Neural crest cell (in vitro differentiated cells): ENCODE measurements around the gene PLTP. TPM values are rescaled to one million over a fixed set of nuclear protein-coding genes. Genes with fewer than 3 reads are reported as not detected.

Experiments used
- DNase-seq: peaks from one replicate; pipeline ENCODE4 v3.0.0; 2021; ENCODE audit warnings: low read depth, mixed read lengths, low spot score
- H3K27ac Mint-ChIP-seq: one replicate; pipeline ENCODE4 v1.8.0; 2021; ENCODE audit warnings: mild to moderate bottlenecking, mixed read lengths; ENCODE audit not compliant: unreplicated experiment
- H3K27me3 Mint-ChIP-seq: 2 replicates; pipeline ENCODE4 v1.8.0; 2021; ENCODE audit warnings: low read depth, mild to moderate bottlenecking, mixed read lengths
- H3K36me3 Mint-ChIP-seq: 2 replicates; pipeline ENCODE4 v1.8.0; 2021; ENCODE audit warnings: low read depth, mild to moderate bottlenecking, mixed read lengths
- H3K4me1 Mint-ChIP-seq: 2 replicates; pipeline ENCODE4 v1.8.0; 2021; ENCODE audit warnings: mixed read lengths
- H3K4me3 Mint-ChIP-seq: one replicate; pipeline ENCODE4 v1.8.0; 2021; ENCODE audit warnings: mild to moderate bottlenecking, mixed read lengths
- H3K9me3 Mint-ChIP-seq: 2 replicates; pipeline ENCODE4 v1.8.0; 2021; ENCODE audit warnings: mixed read lengths
- CTCF ChIP-seq: fragments of 200-600 bp; sonication (generic); conservative IDR thresholded peaks from 2 replicates; pipeline ENCODE4 v1.5.0; 2021; ENCODE audit warnings: antibody characterized with exemption, mild to moderate bottlenecking
- total RNA-seq: library from RNA; stranded (reverse); gene quantifications from 2 replicates; pipeline ENCODE4 v1.2.1, GENCODE V29; 2021

Gene PLTP
- total RNA-seq, 1 donor from 2014 or later = 61.0 TPM

DNA sequence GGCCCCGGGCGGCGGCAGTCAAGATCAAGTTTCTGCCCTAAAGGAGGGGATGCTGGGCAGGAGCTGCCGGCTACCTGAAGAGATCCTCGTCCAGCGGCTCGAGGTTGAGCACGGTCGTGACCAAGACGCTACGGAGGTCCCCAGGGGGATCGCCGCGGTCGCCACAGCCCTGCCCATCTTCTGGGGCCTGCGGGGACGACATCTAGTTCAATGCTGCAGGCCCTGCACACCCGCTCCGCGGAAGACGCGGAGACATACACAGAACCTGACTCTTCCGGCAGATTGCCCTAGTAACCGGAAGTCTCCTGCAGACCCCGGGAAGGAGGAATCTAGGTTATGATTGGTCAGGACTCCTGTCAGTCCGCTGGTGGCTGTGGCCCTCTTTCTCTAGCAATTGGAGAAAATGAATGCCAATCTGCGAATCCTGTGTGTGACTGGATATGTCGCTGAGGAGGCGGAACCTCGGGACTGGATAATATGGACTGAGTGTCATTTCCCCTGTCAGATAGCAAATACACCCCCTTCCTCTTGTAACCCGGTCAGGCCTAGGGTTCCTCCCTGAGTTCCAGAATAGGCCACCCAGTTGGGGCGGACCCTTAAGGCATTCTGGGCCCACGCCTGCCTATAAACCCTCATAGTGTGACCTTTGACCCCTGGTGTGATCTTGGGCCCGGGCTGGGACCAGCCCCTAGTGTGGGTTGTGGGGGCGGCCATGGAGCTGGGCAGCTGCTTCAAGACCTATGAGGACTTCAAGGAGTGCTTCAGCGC is 54.7 kb downstream of the PLTP start, which contains the start of the genes ACOT8 and ZSWIM3:
Gene ACOT8 (minus strand): TSS at position 279 of the 768 bp plus-strand sequence. CDS start 77 bp downstream, at position 202.
Gene ZSWIM3 (plus strand): TSS at position 501 of the 768 bp plus-strand sequence. CDS start 212 bp downstream, at position 713.
- Mint-ChIP-seq H3K9me3 (no peaks in the 10 kb centered on the region), H3K27me3 (no peaks in the 10 kb centered on the region), H3K27ac (peak within 1 kb of the TSS; percentile 70), H3K36me3 (no peaks in the 10 kb centered on the region), H3K4me1 (peaks cover 25% of the 10 kb centered on the region), H3K4me3 (peak within 1 kb of the TSS; percentile 91)
- TF ChIP-seq CTCF = no peak
- peak; percentile 97 for DNase-seq

GRCh38 chr20:45853484-45853883 is 58.5 kb downstream of the PLTP start:
- Mint-ChIP-seq H3K36me3 (no peaks in the 10 kb centered on the region), H3K9me3 (no peaks in the 10 kb centered on the region), H3K27ac (no peak overlapping the region), H3K4me3 (peak overlapping the region; percentile 47), H3K4me1 (peaks cover 18% of the 10 kb centered on the region), H3K27me3 (no peaks in the 10 kb centered on the region)
- TF ChIP-seq CTCF = no peak
- DNase-seq = no peak

- no peak overlapping the region for H3K4me3 Mint-ChIP-seq
Measured at GRCh38 chr20:45852326-45852725, 59.6 kb downstream of the PLTP start.

GRCh38 chr20:45851501-45851900 is 60.5 kb downstream of the PLTP start:
- Mint-ChIP-seq H3K4me3 (no peak overlapping the region), H3K27me3 (no peaks in the 10 kb centered on the region), H3K36me3 (no peaks in the 10 kb centered on the region)

More at GRCh38 chr20:45852326-45852725, 59.6 kb downstream of the PLTP start:
- no peak for TF ChIP-seq CTCF
- Mint-ChIP-seq H3K4me1 (peaks cover 7% of the 10 kb centered on the region), H3K27ac (no peak overlapping the region), H3K27me3 (no peaks in the 10 kb centered on the region), H3K9me3 (no peaks in the 10 kb centered on the region), H3K36me3 (no peaks in the 10 kb centered on the region)
- DNase-seq = no peak

DNA sequence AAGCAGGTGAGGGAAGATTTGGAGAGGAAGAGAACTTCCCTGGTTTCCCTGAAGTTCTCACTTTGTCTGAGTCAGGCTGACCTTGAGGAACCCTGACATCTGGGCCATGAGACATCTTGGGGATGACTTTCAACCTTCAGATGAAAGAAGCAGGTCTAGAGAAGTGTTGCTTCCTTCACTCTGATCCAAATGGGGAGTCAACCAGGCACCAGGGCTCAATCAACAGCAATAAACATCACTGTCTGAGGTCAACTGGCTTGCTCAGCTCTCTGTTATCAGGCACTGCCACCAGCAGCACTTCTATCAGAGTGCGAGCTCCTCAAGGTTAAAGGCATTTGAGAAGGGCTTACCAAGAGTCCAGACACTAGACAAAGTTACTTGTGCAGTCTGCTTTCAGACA is 61.0 kb downstream of the PLTP start:
- H3K4me3 Mint-ChIP-seq = no peak overlapping the region
- no peaks in the 10 kb centered on the region for H3K4me1 Mint-ChIP-seq
- DNase-seq = no peak
- H3K27ac Mint-ChIP-seq = no peak overlapping the region
- H3K9me3 Mint-ChIP-seq = no peaks in the 10 kb centered on the region
- no peaks in the 10 kb centered on the region for H3K36me3 Mint-ChIP-seq
- no peaks in the 10 kb centered on the region for H3K27me3 Mint-ChIP-seq
- TF ChIP-seq CTCF = no peak

More at GRCh38 chr20:45851501-45851900, 60.5 kb downstream of the PLTP start:
- no peak for DNase-seq
- TF ChIP-seq CTCF = no peak
- Mint-ChIP-seq H3K27ac (no peak overlapping the region), H3K9me3 (no peaks in the 10 kb centered on the region), H3K4me1 (peaks cover 2% of the 10 kb centered on the region)
